Activated CD8-positive, alpha-beta memory T cell treated with anti-CD3 and anti-CD28 coated beads for 48 hours (primary cell): Measurements from ENCODE around the gene DNAJB2.

Experiments
- DNase-seq, 3 experiments: peaks; one replicate each; pipeline ENCODE4 v3.0.0-alpha.2; 2020; ENCODE audit warnings: low read depth in 2 of 3, low spot score in 2 of 3

DNAJB2 gene

GRCh38 chr2:219279151-219279915, at the start of gene DNAJB2:
Gene DNAJB2 (plus strand): TSS chr2:219279366. CDS start chr2:219279834, 468 bp downstream.
- peak; percentile 92 to 99 (median 94) for DNase-seq

GRCh38 chr2:219230059-219230540, 49.1 kb upstream of the DNAJB2 start:
- DNase-seq: peak in 1 of 3 experiments; percentile 31

- no peak for DNase-seq
These were observed 44.8 kb upstream of the DNAJB2 start for GRCh38 chr2:219234331-219234730.

- DNase-seq: no peak
These were observed 35.8 kb upstream of the DNAJB2 start for GRCh38 chr2:219243291-219243761.

GRCh38 chr2:219244789-219245147, 34.4 kb upstream of the DNAJB2 start:
- no peak for DNase-seq

GRCh38 chr2:219245148-219245898, 33.8 kb upstream of the DNAJB2 start, which contains the start of the genes GLB1L and STK16:
Gene GLB1L (minus strand): TSS chr2:219245444. CDS start chr2:219243573, 1,871 bp downstream.
Gene STK16 (plus strand): TSS chr2:219245479. CDS start chr2:219246000, 521 bp downstream.
- peak; percentile 83 to 93 (median 93) for DNase-seq

- no peak for DNase-seq
These were observed 33.3 kb upstream of the DNAJB2 start for GRCh38 chr2:219245899-219246230.

GRCh38 chr2:219246559-219246958, 32.6 kb upstream of the DNAJB2 start:
- no peak for DNase-seq

- DNase-seq: peak in 2 of 3 experiments; percentile 12 to 28
These were observed 31.2 kb upstream of the DNAJB2 start for GRCh38 chr2:219247678-219248642.

GRCh38 chr2:219248845-219249202, 30.3 kb upstream of the DNAJB2 start:
- DNase-seq: no peak

- no peak for DNase-seq
These were observed 29.8 kb upstream of the DNAJB2 start for GRCh38 chr2:219249203-219249980.

GRCh38 chr2:219250049-219250781, 29.0 kb upstream of the DNAJB2 start:
- no peak for DNase-seq

- no peak for DNase-seq
These were observed 27.5 kb upstream of the DNAJB2 start for GRCh38 chr2:219251656-219252055.

GRCh38 chr2:219252084-219252483, 27.1 kb upstream of the DNAJB2 start:
- no peak for DNase-seq

GRCh38 chr2:219252570-219252899, 26.6 kb upstream of the DNAJB2 start:
- DNase-seq: peak in 1 of 3 experiments; percentile 16

GRCh38 chr2:219252900-219253752, 26.0 kb upstream of the DNAJB2 start, which contains the start of gene TUBA4B:
Gene TUBA4B (plus strand): TSS chr2:219253243. CDS start chr2:219253408, 165 bp downstream.
- DNase-seq: peak in 1 of 3 experiments; percentile 27

- peak; percentile 78 to 86 (median 79) for DNase-seq
These were observed 25.2 kb upstream of the DNAJB2 start, which contains the start of gene TUBA4A for GRCh38 chr2:219253753-219254589. Gene TUBA4A (minus strand): TSS chr2:219253918. CDS start chr2:219253858, 60 bp downstream.
